Osteoblast (primary cell): ENCODE measurements around the gene ME2. TPM values are rescaled to one million over a fixed set of nuclear protein-coding genes. Genes with fewer than 3 reads are reported as not detected.
A peak's percentile ranks its signal among the peaks of the same experiment; 100 is the strongest.

Experiments
- DNase-seq: peaks from one replicate; pipeline ENCODE4 v3.0.0; 2011; ENCODE audit warnings: low spot score, mixed read lengths; ENCODE audit not compliant: insufficient read length; ENCODE audit errors: missing footprints
- H2AFZ ChIP-seq: 2 replicates; pipeline ENCODE4 v1.6.0; 2011; ENCODE audit warnings: mild to moderate bottlenecking, low read length
- H3K27ac ChIP-seq: 2 replicates; pipeline ENCODE4 v1.5.1; 2011; ENCODE audit warnings: mild to moderate bottlenecking, low read depth, low read length, moderate library complexity
- H3K27me3 ChIP-seq: 2 replicates; pipeline ENCODE4 v1.6.0; 2012; ENCODE audit warnings: mild to moderate bottlenecking, control low read depth, inconsistent platforms, low read length, moderate library complexity; ENCODE audit not compliant: insufficient read depth
- H3K36me3 ChIP-seq: 2 replicates; pipeline ENCODE4 v1.5.1; 2011; ENCODE audit warnings: mild to moderate bottlenecking, low read length, control low read depth, moderate library complexity; ENCODE audit not compliant: insufficient read depth
- H3K4me1 ChIP-seq: 2 replicates; pipeline ENCODE4 v1.5.1; 2011; ENCODE audit warnings: mild to moderate bottlenecking, low read length, control low read depth, moderate library complexity; ENCODE audit not compliant: insufficient read depth
- H3K4me2 ChIP-seq: 2 replicates; pipeline ENCODE4 v1.6.0; 2011; ENCODE audit warnings: mild to moderate bottlenecking, low read length; ENCODE audit not compliant: insufficient read depth
- H3K4me3 ChIP-seq: fragments of 200-600 bp; sonication (generic); 3 replicates; pipeline ENCODE4 v1.5.1; 2012; ENCODE audit warnings: mild to moderate bottlenecking, low read length, inconsistent platforms; ENCODE audit not compliant: insufficient read depth
- H3K79me2 ChIP-seq: 2 replicates; pipeline ENCODE4 v1.6.0; 2012; ENCODE audit warnings: mild to moderate bottlenecking, low read length, control low read depth, inconsistent platforms; ENCODE audit not compliant: insufficient read depth
- H3K9me3 ChIP-seq: 2 replicates; pipeline ENCODE4 v1.5.1; 2011; ENCODE audit warnings: low read depth, low read length, control low read depth
- H4K20me1 ChIP-seq: 2 replicates; pipeline ENCODE4 v1.6.0; 2012; ENCODE audit warnings: mild to moderate bottlenecking, low read length, control low read depth; ENCODE audit not compliant: insufficient read depth
- CTCF ChIP-seq: IDR thresholded peaks from 2 replicates; pipeline ENCODE4 v1.5.1; 2011; ENCODE audit warnings: mild to moderate bottlenecking, low read depth, low read length, moderate library complexity; ENCODE audit errors: extremely low read depth
- total RNA-seq: library from RNA; depleted of rRNA; stranded (reverse); fragments of >200 nt; gene quantifications from 2 replicates; pipeline ENCODE4 v1.2.3, GENCODE V29; 2012

ME2 gene
- total RNA-seq, 1 donor, result 38.0 TPM

GRCh38 chr18:50977037-50977760 lies 98.3 kb downstream of the ME2 start:
- H3K4me3 ChIP-seq, result no peak overlapping the region
- no peaks in the 10 kb centered on the region for H3K27me3 ChIP-seq
- no peak for TF ChIP-seq CTCF
- peaks cover 42% of the 10 kb centered on the region for H3K36me3 ChIP-seq
- H2AFZ ChIP-seq, result no peak overlapping the region
- peaks cover 2% of the 10 kb centered on the region for H3K79me2 ChIP-seq
- no peak overlapping the region for H3K4me2 ChIP-seq
- H3K9me3 ChIP-seq, result no peaks in the 10 kb centered on the region
- H4K20me1 ChIP-seq, result no peaks in the 10 kb centered on the region
- no peak overlapping the region for H3K27ac ChIP-seq
- no peak for DNase-seq
- peaks cover 10% of the 10 kb centered on the region for H3K4me1 ChIP-seq

GRCh38 chr18:50981381-50981780 lies 102.5 kb downstream of the ME2 start:
- H2AFZ ChIP-seq, result peak overlapping the region; percentile 24
- DNase-seq, result no peak
- H3K4me2 ChIP-seq, result no peak overlapping the region
- H3K79me2 ChIP-seq, result peaks cover 6% of the 10 kb centered on the region
- H4K20me1 ChIP-seq, result no peaks in the 10 kb centered on the region
- H3K36me3 ChIP-seq, result peaks cover 21% of the 10 kb centered on the region
- H3K4me3 ChIP-seq, result no peak overlapping the region
- no peaks in the 10 kb centered on the region for H3K27me3 ChIP-seq
- no peaks in the 10 kb centered on the region for H3K9me3 ChIP-seq
- no peak for TF ChIP-seq CTCF
- no peak overlapping the region for H3K27ac ChIP-seq
- peaks cover 3% of the 10 kb centered on the region for H3K4me1 ChIP-seq

GRCh38 chr18:50982086-50982801 lies 103.3 kb downstream of the ME2 start:
- H4K20me1 ChIP-seq, result no peaks in the 10 kb centered on the region
- peaks cover 6% of the 10 kb centered on the region for H3K79me2 ChIP-seq
- TF ChIP-seq CTCF, result no peak
- H3K4me3 ChIP-seq, result no peak overlapping the region
- no peak for DNase-seq
- H3K27ac ChIP-seq, result no peak overlapping the region
- H3K9me3 ChIP-seq, result no peaks in the 10 kb centered on the region
- no peaks in the 10 kb centered on the region for H3K27me3 ChIP-seq
- peaks cover 13% of the 10 kb centered on the region for H3K36me3 ChIP-seq
- H3K4me1 ChIP-seq, result peaks cover 11% of the 10 kb centered on the region
- no peak overlapping the region for H3K4me2 ChIP-seq
- no peak overlapping the region for H2AFZ ChIP-seq

GRCh38 chr18:50982802-50983179 lies 103.9 kb downstream of the ME2 start:
- H3K4me2 ChIP-seq, result no peak overlapping the region
- no peak overlapping the region for H3K4me3 ChIP-seq
- H4K20me1 ChIP-seq, result no peaks in the 10 kb centered on the region
- no peak for DNase-seq
- H3K36me3 ChIP-seq, result peaks cover 8% of the 10 kb centered on the region
- H3K9me3 ChIP-seq, result no peaks in the 10 kb centered on the region
- peak; percentile 36 for TF ChIP-seq CTCF
- peaks cover 6% of the 10 kb centered on the region for H3K79me2 ChIP-seq
- no peaks in the 10 kb centered on the region for H3K27me3 ChIP-seq
- H3K4me1 ChIP-seq, result peaks cover 13% of the 10 kb centered on the region
- H2AFZ ChIP-seq, result no peak overlapping the region
- no peak overlapping the region for H3K27ac ChIP-seq
